BLaER1 (cell line): Measurements from ENCODE around the gene CST11.

Source experiments
- H3K27ac ChIP-seq: shearing (Covaris generic); formaldehyde crosslinking; 2 replicates; pipeline ENCODE4 v1.8.1; 2022
- H3K27me3 ChIP-seq: shearing (Covaris generic); formaldehyde crosslinking; 2 replicates; pipeline ENCODE4 v1.8.1; 2022
- H3K36me3 ChIP-seq: shearing (Covaris generic); formaldehyde crosslinking; 2 replicates; pipeline ENCODE4 v1.8.1; 2022
- H3K4me1 ChIP-seq: shearing (Covaris generic); formaldehyde crosslinking; 2 replicates; pipeline ENCODE4 v1.8.1; 2022
- H3K4me2 ChIP-seq: shearing (Covaris generic); formaldehyde crosslinking; 2 replicates; pipeline ENCODE4 v1.8.1; 2022
- H3K4me3 ChIP-seq: shearing (Covaris generic); formaldehyde crosslinking; 2 replicates; pipeline ENCODE4 v1.8.1; 2022
- H3K9ac ChIP-seq: shearing (Covaris generic); formaldehyde crosslinking; 2 replicates; pipeline ENCODE4 v1.8.1; 2022
- H3K9me3 ChIP-seq: shearing (Covaris generic); formaldehyde crosslinking; 2 replicates; pipeline ENCODE4 v1.8.1; 2022
- H4K20me1 ChIP-seq: shearing (Covaris generic); formaldehyde crosslinking; 2 replicates; pipeline ENCODE4 v1.8.1; 2022
- Cebpa-rat ChIP-seq: shearing (Covaris generic); IDR thresholded peaks from 2 replicates; pipeline ENCODE4 v1.8.1; 2022

CST11 gene

DNA sequence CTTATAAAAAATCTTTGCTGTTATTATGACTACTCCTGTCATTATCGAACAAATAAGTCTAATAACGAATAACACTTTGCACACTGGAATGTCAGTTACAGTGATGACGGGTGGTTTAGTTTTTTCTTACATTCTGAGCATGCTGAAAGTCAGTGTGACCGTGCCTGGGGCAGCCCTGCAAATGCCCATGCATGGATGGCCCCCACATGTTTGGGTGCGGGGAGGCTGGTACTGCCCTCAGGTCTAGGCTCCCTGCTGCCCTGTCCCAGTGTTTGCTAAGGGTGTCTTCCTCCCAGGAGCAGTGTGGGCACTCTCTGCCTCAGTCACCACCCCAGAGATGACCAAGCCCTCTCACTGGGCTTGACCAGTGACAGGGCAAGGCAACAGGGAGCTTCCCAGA is 10.2 kb downstream of the CST11 start:
- no peak for TF ChIP-seq Cebpa-rat
- no peaks in the 10 kb centered on the region for H3K9me3 ChIP-seq

DNA sequence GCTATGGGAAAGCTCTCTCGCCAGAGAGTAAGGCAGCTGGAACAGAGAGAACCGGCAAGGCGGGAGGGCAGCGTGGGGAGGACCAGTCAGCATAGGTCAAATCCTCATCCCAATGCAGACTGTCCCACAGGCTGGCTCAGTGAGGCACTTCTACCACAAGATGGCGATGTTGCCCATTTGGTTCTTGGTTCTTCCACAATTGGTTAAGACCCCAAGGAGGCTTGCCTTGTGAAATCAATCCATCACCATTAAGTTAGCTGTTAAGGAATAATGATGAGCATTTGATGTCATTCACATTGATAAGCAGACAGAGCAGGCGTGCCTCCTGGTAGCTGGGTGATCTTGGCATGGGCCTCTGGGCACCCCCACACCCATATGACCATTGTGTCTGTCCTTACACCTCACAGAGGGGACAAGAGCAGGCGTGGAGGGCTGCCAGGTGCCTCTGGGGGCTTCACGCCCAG is 10.8 kb downstream of the CST11 start:
- H4K20me1 ChIP-seq = no peaks in the 10 kb centered on the region
- no peak overlapping the region for H3K4me2 ChIP-seq
- H3K4me1 ChIP-seq = no peaks in the 10 kb centered on the region
- TF ChIP-seq Cebpa-rat = no peak
- no peak overlapping the region for H3K9ac ChIP-seq
- no peaks in the 10 kb centered on the region for H3K36me3 ChIP-seq
- no peak overlapping the region for H3K4me3 ChIP-seq
- no peak overlapping the region for H3K27ac ChIP-seq
- H3K9me3 ChIP-seq = no peaks in the 10 kb centered on the region
- no peaks in the 10 kb centered on the region for H3K27me3 ChIP-seq

More for the DNA sequence above, 10.2 kb downstream of the CST11 start:
- no peak overlapping the region for H3K9ac ChIP-seq
- H3K4me2 ChIP-seq = no peak overlapping the region
- H4K20me1 ChIP-seq = no peaks in the 10 kb centered on the region
- no peaks in the 10 kb centered on the region for H3K4me1 ChIP-seq
- no peaks in the 10 kb centered on the region for H3K36me3 ChIP-seq
- no peak overlapping the region for H3K27ac ChIP-seq
- no peak overlapping the region for H3K4me3 ChIP-seq
- H3K27me3 ChIP-seq = no peaks in the 10 kb centered on the region

DNA sequence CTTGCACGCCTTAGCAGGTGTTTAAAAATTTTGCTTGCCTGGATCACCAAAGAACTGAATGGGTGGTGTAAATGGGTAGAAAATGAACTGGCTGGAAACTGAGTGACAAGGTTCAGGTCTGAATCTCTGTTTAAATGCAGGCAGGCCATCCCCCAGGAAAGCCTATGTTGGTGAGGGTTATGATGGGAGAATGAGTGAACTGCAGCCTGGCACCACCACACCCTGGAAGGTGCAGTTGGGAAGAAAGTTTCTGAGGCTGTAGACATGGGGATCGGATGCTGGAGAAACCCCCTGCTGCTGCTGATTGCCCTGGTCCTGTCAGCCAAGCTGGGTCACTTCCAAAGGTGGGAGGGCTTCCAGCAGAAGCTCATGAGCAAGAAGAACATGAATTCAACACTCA is 12.7 kb downstream of the CST11 start:
- no peak overlapping the region for H3K4me3 ChIP-seq
- no peaks in the 10 kb centered on the region for H3K36me3 ChIP-seq
- H3K4me2 ChIP-seq = no peak overlapping the region
- H3K4me1 ChIP-seq = no peaks in the 10 kb centered on the region
- H3K9ac ChIP-seq = no peak overlapping the region
- no peaks in the 10 kb centered on the region for H3K27me3 ChIP-seq
- H4K20me1 ChIP-seq = no peaks in the 10 kb centered on the region
- no peak for TF ChIP-seq Cebpa-rat
- no peak overlapping the region for H3K27ac ChIP-seq
- H3K9me3 ChIP-seq = no peaks in the 10 kb centered on the region

GRCh38 chr20:23438661-23439060 is 14.0 kb downstream of the CST11 start:
- no peak overlapping the region for H3K27ac ChIP-seq
- H3K4me1 ChIP-seq = no peaks in the 10 kb centered on the region
- no peak overlapping the region for H3K9ac ChIP-seq
- H3K27me3 ChIP-seq = no peaks in the 10 kb centered on the region
- TF ChIP-seq Cebpa-rat = no peak
- H4K20me1 ChIP-seq = no peaks in the 10 kb centered on the region
- H3K36me3 ChIP-seq = no peaks in the 10 kb centered on the region
- no peak overlapping the region for H3K4me2 ChIP-seq
- H3K9me3 ChIP-seq = no peaks in the 10 kb centered on the region
- no peak overlapping the region for H3K4me3 ChIP-seq

- Histone ChIP-seq H3K9me3 (no peaks in the 10 kb centered on the region), H3K36me3 (no peaks in the 10 kb centered on the region), H3K27me3 (no peaks in the 10 kb centered on the region), H3K4me2 (no peak overlapping the region), H3K27ac (no peak overlapping the region), H3K9ac (no peak overlapping the region), H3K4me3 (no peak overlapping the region), H4K20me1 (no peaks in the 10 kb centered on the region), H3K4me1 (no peaks in the 10 kb centered on the region)
- TF ChIP-seq Cebpa-rat = no peak
Observed at GRCh38 chr20:23437126-23437899, 15.4 kb downstream of the CST11 start.

- Histone ChIP-seq H3K27ac (no peak overlapping the region), H3K4me2 (no peak overlapping the region), H3K9ac (no peak overlapping the region), H3K9me3 (no peaks in the 10 kb centered on the region), H3K4me3 (no peak overlapping the region), H3K4me1 (no peaks in the 10 kb centered on the region), H3K27me3 (no peaks in the 10 kb centered on the region), H3K36me3 (no peaks in the 10 kb centered on the region), H4K20me1 (no peaks in the 10 kb centered on the region)
- TF ChIP-seq Cebpa-rat = no peak
Observed at GRCh38 chr20:23436681-23437080, 16.0 kb downstream of the CST11 start.

DNA sequence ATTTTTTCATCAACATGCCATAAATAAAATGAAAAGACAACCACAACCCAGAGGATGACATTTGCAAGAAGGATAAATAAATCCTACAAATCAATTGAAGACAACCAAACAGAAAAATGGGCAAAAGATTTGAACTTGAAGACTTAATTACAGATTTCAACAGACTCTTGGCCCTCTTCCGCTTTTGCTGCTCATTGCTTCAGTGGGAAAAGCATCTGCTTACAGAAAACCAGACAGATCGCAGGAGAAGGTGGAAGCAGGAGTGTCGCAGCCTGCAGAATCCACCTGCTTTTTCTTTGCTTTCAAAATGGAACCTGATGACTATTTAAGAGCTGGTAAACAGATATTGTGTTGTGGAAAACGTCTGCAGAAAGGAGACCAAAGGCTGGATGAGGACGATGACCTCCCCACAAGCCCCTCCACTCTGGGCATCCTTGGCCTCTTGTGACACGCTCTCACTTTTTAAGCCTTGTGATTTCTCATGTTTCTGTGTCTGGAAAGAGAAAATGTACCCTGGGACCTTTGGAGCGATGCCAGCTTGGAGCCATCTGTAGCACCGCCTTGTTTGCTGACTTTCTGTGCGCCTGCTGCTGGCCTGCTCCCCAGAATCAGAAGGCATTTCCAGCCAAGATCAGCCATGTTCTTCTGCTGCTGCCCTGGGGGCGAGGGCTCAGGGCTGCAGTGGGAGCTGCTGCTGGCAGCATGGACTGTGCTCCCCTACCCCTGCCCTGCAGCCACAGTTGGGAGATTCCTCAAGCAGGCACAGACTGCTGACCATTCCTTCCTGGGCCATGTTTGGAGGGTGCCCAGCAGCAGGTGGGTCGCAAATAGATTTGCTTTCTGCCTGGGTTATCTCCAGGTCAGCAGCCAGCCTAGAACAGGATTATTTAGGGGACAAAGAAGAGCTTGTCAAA is 16.8 kb downstream of the CST11 start:
- no peak for TF ChIP-seq Cebpa-rat
- H3K4me2 ChIP-seq = no peak overlapping the region
- H4K20me1 ChIP-seq = no peaks in the 10 kb centered on the region
- no peaks in the 10 kb centered on the region for H3K27me3 ChIP-seq
- H3K4me1 ChIP-seq = no peaks in the 10 kb centered on the region
- H3K4me3 ChIP-seq = no peak overlapping the region
- no peaks in the 10 kb centered on the region for H3K36me3 ChIP-seq
- H3K9me3 ChIP-seq = no peaks in the 10 kb centered on the region
- no peak overlapping the region for H3K9ac ChIP-seq
- H3K27ac ChIP-seq = no peak overlapping the region

DNA sequence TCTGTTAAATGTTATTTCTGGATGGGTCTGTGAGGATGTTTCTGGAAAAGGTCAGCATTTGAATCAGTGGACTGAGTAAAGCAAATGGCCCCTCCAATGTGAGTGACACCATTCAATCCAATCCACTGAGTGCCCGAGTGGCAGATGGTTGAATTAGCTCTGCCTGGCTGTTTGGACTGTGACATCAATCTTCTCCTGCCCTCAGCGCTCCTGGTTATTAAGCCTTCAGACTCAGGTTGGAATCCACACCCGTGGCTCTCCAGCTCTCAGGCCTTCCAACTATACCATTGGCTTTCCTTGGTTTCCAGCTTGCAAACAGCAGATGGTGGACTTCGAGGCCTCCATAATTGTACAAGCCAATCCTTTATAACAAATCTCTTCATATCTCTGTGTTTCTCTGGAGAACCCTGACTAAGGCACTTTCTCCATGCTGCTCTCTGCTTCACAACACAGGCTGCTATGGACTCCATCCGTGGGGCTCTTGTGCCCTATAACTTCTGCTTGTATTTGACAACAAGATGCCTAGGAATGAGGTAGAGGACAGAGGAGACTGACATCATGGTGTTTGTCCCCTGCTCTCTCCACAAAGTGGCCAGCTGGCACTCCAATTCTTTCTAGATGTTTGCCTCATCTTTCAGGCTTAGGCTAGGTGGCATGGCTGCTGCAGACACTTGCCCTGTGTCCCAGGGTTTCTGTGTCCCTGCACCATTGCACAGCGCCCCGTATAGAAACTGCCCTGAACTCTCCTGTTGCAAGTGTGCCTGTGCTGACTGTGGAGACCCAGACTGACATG is 18.0 kb downstream of the CST11 start:
- H3K4me2 ChIP-seq = no peak overlapping the region

DNA sequence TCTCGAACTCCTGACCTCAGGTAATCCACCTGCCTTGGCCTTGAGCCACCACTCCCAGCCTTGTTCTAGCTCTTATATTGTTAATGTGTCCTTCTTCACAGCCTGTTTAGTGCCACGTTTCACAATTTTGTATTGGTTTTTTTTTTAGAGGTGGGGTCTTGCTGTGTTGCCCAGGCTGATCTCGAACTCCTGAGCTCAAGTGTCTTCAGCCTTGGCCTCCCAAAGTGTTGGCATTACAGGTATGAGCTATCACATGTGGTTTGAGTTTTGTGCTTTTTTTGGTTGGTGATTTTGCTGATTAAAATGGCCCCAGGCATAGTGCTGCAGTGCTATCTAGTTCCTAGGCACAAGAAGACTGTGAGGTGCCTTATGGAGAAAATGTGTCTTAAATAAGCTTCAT is 19.0 kb downstream of the CST11 start:
- no peak overlapping the region for H3K4me2 ChIP-seq
- no peaks in the 10 kb centered on the region for H3K36me3 ChIP-seq
- H3K9me3 ChIP-seq = no peaks in the 10 kb centered on the region
- H3K27ac ChIP-seq = no peak overlapping the region
- no peak overlapping the region for H3K9ac ChIP-seq
- H3K4me1 ChIP-seq = no peaks in the 10 kb centered on the region
- H3K4me3 ChIP-seq = no peak overlapping the region
- H4K20me1 ChIP-seq = no peaks in the 10 kb centered on the region
- no peak for TF ChIP-seq Cebpa-rat
- no peaks in the 10 kb centered on the region for H3K27me3 ChIP-seq

More for the DNA sequence above, 18.0 kb downstream of the CST11 start:
- no peaks in the 10 kb centered on the region for H3K9me3 ChIP-seq
- TF ChIP-seq Cebpa-rat = no peak
- no peak overlapping the region for H3K4me3 ChIP-seq
- H3K4me1 ChIP-seq = no peaks in the 10 kb centered on the region
- no peaks in the 10 kb centered on the region for H4K20me1 ChIP-seq
- H3K27ac ChIP-seq = no peak overlapping the region
- no peaks in the 10 kb centered on the region for H3K36me3 ChIP-seq
- no peaks in the 10 kb centered on the region for H3K27me3 ChIP-seq
- no peak overlapping the region for H3K9ac ChIP-seq
